Ascending aorta (tissue), 2 donors: ENCODE measurements around the gene ELAVL2. TPM values are rescaled to one million over a fixed set of nuclear protein-coding genes. Genes with fewer than 3 reads are reported as not detected.
A peak's percentile ranks its signal among the peaks of the same experiment; 100 is the strongest.

Experiments
- DNase-seq, 2 donors: peaks; one replicate each; pipeline ENCODE4 v3.0.0-alpha.2; 2019; ENCODE audit warnings: low spot score in 2 of 2
- H3K27ac ChIP-seq, 2 donors: fragments of 200-600 bp; sonication (generic); one replicate each; pipeline ENCODE4 v1.5.1; 2016 to 2017; ENCODE audit warnings: mild to moderate bottlenecking in 1 of 2
- H3K27me3 ChIP-seq: fragments of 200-600 bp; sonication (generic); one replicate; pipeline ENCODE4 v1.5.1; 2017
- H3K36me3 ChIP-seq, 2 donors: fragments of 200-600 bp; sonication (generic); one replicate each; pipeline ENCODE4 v1.5.1; 2016
- H3K4me1 ChIP-seq, 2 donors: fragments of 200-600 bp; sonication (generic); one replicate each; pipeline ENCODE4 v1.5.1; 2016 to 2017; ENCODE audit warnings: mild to moderate bottlenecking in 1 of 2
- H3K4me3 ChIP-seq, 2 donors: fragments of 200-600 bp; sonication (generic); one replicate each; pipeline ENCODE4 v1.5.1; 2016 to 2017; ENCODE audit warnings: mild to moderate bottlenecking in 1 of 2
- H3K9me3 ChIP-seq, 2 donors: fragments of 200-600 bp; sonication (generic); one replicate each; pipeline ENCODE4 v1.5.1; 2016
- intact Hi-C: fragments of 100-400 bp; cut with DNase I; formaldehyde crosslinking; loops from one replicate; pipeline ENCODE4 v1.15.1; 2023
- total RNA-seq: library from RNA; depleted of rRNA; stranded (reverse); fragments of >200 nt; gene quantifications from one replicate; pipeline ENCODE4 v1.1.0, GENCODE V29; 2016
- TF ChIP-seq, protein P1 (sequence below), 3 experiments: fragments of 200-600 bp in 2 of 3; fragments of 450-650 bp in 1 of 3; sonication (generic) in 2 of 3; IDR thresholded peaks; one replicate each; pipeline ENCODE4 v1.5.1; 2016 to 2019; ENCODE audit warnings: antibody characterized with exemption in 3 of 3, mild to moderate bottlenecking in 1 of 3, moderate library complexity in 1 of 3

ELAVL2 gene
- total RNA-seq, 1 donor from 2014 or later = not detected

DNA sequence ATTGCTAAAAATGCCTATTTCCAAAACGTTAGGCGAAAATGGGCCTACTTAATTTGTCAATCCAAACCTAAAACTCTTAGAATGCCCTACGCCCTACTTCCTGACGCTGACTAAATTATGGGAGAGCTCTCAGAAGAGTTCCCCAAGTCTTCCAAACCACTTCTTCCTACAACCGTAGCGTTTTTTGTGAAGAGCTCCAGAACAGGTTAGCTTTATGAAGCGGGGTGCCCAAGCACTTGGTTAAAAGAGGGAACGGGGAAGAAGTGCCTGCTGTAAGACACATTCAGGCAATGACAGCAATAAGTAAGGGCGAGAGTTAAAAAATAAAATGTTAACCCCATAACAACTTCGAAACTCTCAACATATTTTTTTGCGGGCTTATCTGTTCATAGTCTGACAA, 2.8 kb downstream of the ELAVL2 start:
- intact Hi-C loops = no loop called here
- no peak overlapping the region for H3K4me3 ChIP-seq
- peaks cover 13% of the 10 kb centered on the region for H3K27me3 ChIP-seq
- TF ChIP-seq, protein P1, sequence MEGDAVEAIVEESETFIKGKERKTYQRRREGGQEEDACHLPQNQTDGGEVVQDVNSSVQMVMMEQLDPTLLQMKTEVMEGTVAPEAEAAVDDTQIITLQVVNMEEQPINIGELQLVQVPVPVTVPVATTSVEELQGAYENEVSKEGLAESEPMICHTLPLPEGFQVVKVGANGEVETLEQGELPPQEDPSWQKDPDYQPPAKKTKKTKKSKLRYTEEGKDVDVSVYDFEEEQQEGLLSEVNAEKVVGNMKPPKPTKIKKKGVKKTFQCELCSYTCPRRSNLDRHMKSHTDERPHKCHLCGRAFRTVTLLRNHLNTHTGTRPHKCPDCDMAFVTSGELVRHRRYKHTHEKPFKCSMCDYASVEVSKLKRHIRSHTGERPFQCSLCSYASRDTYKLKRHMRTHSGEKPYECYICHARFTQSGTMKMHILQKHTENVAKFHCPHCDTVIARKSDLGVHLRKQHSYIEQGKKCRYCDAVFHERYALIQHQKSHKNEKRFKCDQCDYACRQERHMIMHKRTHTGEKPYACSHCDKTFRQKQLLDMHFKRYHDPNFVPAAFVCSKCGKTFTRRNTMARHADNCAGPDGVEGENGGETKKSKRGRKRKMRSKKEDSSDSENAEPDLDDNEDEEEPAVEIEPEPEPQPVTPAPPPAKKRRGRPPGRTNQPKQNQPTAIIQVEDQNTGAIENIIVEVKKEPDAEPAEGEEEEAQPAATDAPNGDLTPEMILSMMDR (IDR thresholded peaks at IDR 0.05) = no peak
- H3K27ac ChIP-seq = no peak overlapping the region
- no peak for DNase-seq
- no peaks in the 10 kb centered on the region for H3K9me3 ChIP-seq
- H3K4me1 ChIP-seq = no peaks in the 10 kb centered on the region
- H3K36me3 ChIP-seq = no peaks in the 10 kb centered on the region

GRCh38 chr9:23822261-23823169, 3.5 kb downstream of the ELAVL2 start:
- intact Hi-C loops = no loop called here
- H3K36me3 ChIP-seq = no peaks in the 10 kb centered on the region
- no peaks in the 10 kb centered on the region for H3K4me1 ChIP-seq
- H3K9me3 ChIP-seq = no peaks in the 10 kb centered on the region
- DNase-seq = no peak
- no peak overlapping the region for H3K27ac ChIP-seq
- peak overlapping the region in 1 of 2 donors; percentile 58 for H3K4me3 ChIP-seq
- H3K27me3 ChIP-seq = peaks cover 13% of the 10 kb centered on the region
- TF ChIP-seq, protein P1 (IDR thresholded peaks at IDR 0.05) = no peak

GRCh38 chr9:23821375-23822181, 4.5 kb downstream of the ELAVL2 start:
- Histone ChIP-seq H3K27ac (no peak overlapping the region), H3K4me1 (no peaks in the 10 kb centered on the region), H3K27me3 (peaks cover 13% of the 10 kb centered on the region), H3K36me3 (no peaks in the 10 kb centered on the region), H3K9me3 (no peaks in the 10 kb centered on the region), H3K4me3 (peak overlapping the region; percentile 58 to 60)
- TF ChIP-seq, protein P1 (IDR thresholded peaks at IDR 0.05) = no peak
- DNase-seq = no peak
- intact Hi-C loops = no loop called here

- peaks cover 13% of the 10 kb centered on the region for H3K27me3 ChIP-seq
- DNase-seq = no peak
- intact Hi-C loops = no loop called here
Measured at GRCh38 chr9:23820451-23821374, 5.3 kb downstream of the ELAVL2 start.

More at GRCh38 chr9:23820451-23821374, 5.3 kb downstream of the ELAVL2 start:
- Histone ChIP-seq H3K27ac (no peak overlapping the region), H3K36me3 (no peaks in the 10 kb centered on the region), H3K9me3 (no peaks in the 10 kb centered on the region), H3K4me3 (peak overlapping the region; percentile 58 to 60), H3K4me1 (no peaks in the 10 kb centered on the region)
- TF ChIP-seq, protein P1 (IDR thresholded peaks at IDR 0.05) = no peak
